GM06990 (cell line): ENCODE data around the gene MSX2.

ENCODE experiments used
- DNase-seq: peaks from one replicate; pipeline ENCODE4 v3.0.0-alpha.2; 2011; ENCODE audit not compliant: insufficient read length; ENCODE audit errors: extremely low read depth
- H3K27me3 ChIP-seq: replicated peaks from 2 replicates; pipeline ENCODE4 v1.6.0; 2011; ENCODE audit warnings: low read length; ENCODE audit not compliant: control insufficient read depth, insufficient read depth
- H3K36me3 ChIP-seq: 2 replicates; pipeline ENCODE4 v1.5.1; 2011; ENCODE audit warnings: low read length; ENCODE audit not compliant: control insufficient read depth, insufficient read depth
- H3K4me3 ChIP-seq: replicated peaks from 2 replicates; pipeline ENCODE4 v1.5.1; 2011; ENCODE audit warnings: low read depth, mild to moderate bottlenecking, control low read depth, low read length
- CTCF ChIP-seq: IDR thresholded peaks from 2 replicates; pipeline ENCODE4 v1.5.1; 2011; ENCODE audit warnings: low read length, control low read depth, mild to moderate bottlenecking, inconsistent platforms; ENCODE audit not compliant: insufficient read depth, poor library complexity, severe bottlenecking

MSX2 gene

DNA sequence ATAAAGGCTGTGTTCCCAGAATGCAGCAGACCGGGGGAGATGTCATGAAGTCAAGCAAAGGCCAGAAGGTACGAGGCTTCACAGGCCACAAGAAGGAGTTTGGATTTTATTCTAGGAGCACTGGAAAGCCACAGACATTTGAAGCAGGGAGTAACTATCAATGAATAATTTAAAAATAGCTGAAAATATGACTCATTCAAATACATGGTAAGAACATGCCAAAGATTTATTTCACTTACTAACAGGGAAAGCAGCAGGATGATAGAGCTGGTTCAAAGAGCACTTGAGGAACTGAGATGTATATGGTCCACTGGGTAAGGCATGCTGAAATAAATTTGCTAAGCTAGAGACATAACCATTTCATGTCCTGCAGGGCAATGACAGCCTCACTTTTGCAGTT is 53.2 kb downstream of the MSX2 start:
- no peaks in the 10 kb centered on the region for H3K27me3 ChIP-seq
- no peaks in the 10 kb centered on the region for H3K36me3 ChIP-seq
- no peak for DNase-seq
- no peak for TF ChIP-seq CTCF
- H3K4me3 ChIP-seq = no peak overlapping the region
